T-cell (primary cell): ENCODE measurements around the gene ARV1. TPM values are rescaled to one million over a fixed set of nuclear protein-coding genes. Genes with fewer than 3 reads are reported as not detected.
"Not testable (repeated sequence)": the region's sequence is repeated elsewhere in the genome, so short reads cannot be mapped to it uniquely, and the experiment has no call there.

Experiments used
- ATAC-seq, 4 experiments: fragments of 200-7000 bp in 3 of 4; fragments of 150-1000 bp in 1 of 4; cut with Tn5 transposase; replicated peaks in 1 of 4; 1 replicate in 3 of 4; 2 replicates in 1 of 4; pipeline ENCODE4 v1.10.0; 2021; ENCODE audit warnings: moderate library complexity in 3 of 4, mild to moderate bottlenecking in 2 of 4, moderate number of reproducible peaks in 1 of 4
- CTCF ChIA-PET, 2 donors: fragments of 300-600 bp; sonication (Branson Sonifier 250); formaldehyde crosslinking; loops; one replicate each; lab custom pipeline; 2022; ENCODE audit warnings: antibody characterized with exemption in 2 of 2; lab: Charles Lee
- POLR2A ChIA-PET, 2 donors: fragments of 300-600 bp; sonication (Branson Sonifier 250); formaldehyde crosslinking; loops; one replicate each; lab custom pipeline; 2022; ENCODE audit warnings: antibody characterized with exemption in 2 of 2; lab: Charles Lee
- DNase-seq, 35 experiments: peaks; one replicate each; pipeline versions ENCODE4 v3.0.0 to v3.0.0-alpha.2; 2013 to 2023
- H3K27ac ChIP-seq: one replicate; pipeline ENCODE4 v1.5.1; 2013; ENCODE audit warnings: low read length
- H3K27me3 ChIP-seq, 2 experiments: replicated peaks in 1 of 2; 1 replicate in 1 of 2; 2 replicates in 1 of 2; pipeline versions ENCODE4 v1.6.1 to v1.7.0; 2013; ENCODE audit warnings: low read length in 1 of 2, mixed read lengths in 1 of 2; ENCODE audit not compliant: control insufficient read depth in 2 of 2, insufficient read depth in 2 of 2; ENCODE audit errors: extremely low read depth in 1 of 2
- H3K36me3 ChIP-seq, 2 donors: 1 replicate in 1 of 2; 2 replicates in 1 of 2; pipeline versions ENCODE4 v1.6.1 to v1.7.0; 2013; ENCODE audit warnings: low read length in 1 of 2; ENCODE audit not compliant: control insufficient read depth in 2 of 2, insufficient read depth in 1 of 2; ENCODE audit errors: extremely low read depth in 1 of 2
- H3K4me1 ChIP-seq, 2 experiments: 1 replicate in 1 of 2; 2 replicates in 1 of 2; pipeline versions ENCODE4 v1.6.1 to v1.7.0; 2013; ENCODE audit warnings: low read length in 2 of 2, mixed read lengths in 1 of 2; ENCODE audit not compliant: insufficient read depth in 2 of 2, control insufficient read depth in 1 of 2; ENCODE audit errors: extremely low read depth in 1 of 2
- H3K4me3 ChIP-seq, 2 donors: 1 replicate in 1 of 2; 2 replicates in 1 of 2; pipeline versions ENCODE4 v1.5.1 to v1.7.0; 2013; ENCODE audit warnings: mild to moderate bottlenecking in 2 of 2, low read length in 1 of 2, moderate library complexity in 1 of 2; ENCODE audit not compliant: control insufficient read depth in 1 of 2; ENCODE audit errors: extremely low read depth in 1 of 2
- H3K9me3 ChIP-seq: 2 replicates; pipeline ENCODE4 v1.7.0; 2013
- H3K27ac Mint-ChIP-seq, 2 donors: one replicate each; pipeline ENCODE4 v1.8.0; 2020 to 2021; ENCODE audit warnings: mild to moderate bottlenecking in 2 of 2, mixed read lengths in 2 of 2
- H3K27me3 Mint-ChIP-seq, 2 donors: one replicate each; pipeline ENCODE4 v1.8.0; 2021 to 2022; ENCODE audit warnings: mixed read lengths in 2 of 2
- H3K36me3 Mint-ChIP-seq: one replicate; pipeline ENCODE4 v1.8.0; 2021; ENCODE audit warnings: mixed read lengths
- H3K4me1 Mint-ChIP-seq, 3 donors: one replicate each; pipeline ENCODE4 v1.8.0; 2020 to 2022; ENCODE audit warnings: mixed read lengths in 3 of 3, mild to moderate bottlenecking in 1 of 3
- H3K4me3 Mint-ChIP-seq, 3 donors: one replicate each; pipeline ENCODE4 v1.8.0; 2020 to 2022; ENCODE audit warnings: mild to moderate bottlenecking in 3 of 3, mixed read lengths in 3 of 3, moderate library complexity in 3 of 3
- H3K9me3 Mint-ChIP-seq, 3 donors: one replicate each; pipeline ENCODE4 v1.8.0; 2020 to 2022; ENCODE audit warnings: mixed read lengths in 3 of 3
- WGBS: methylation state at CpG from one replicate; pipeline ENCODE4 v1.1.5; 2013; ENCODE audit warnings: missing lambda C conversion rate; ENCODE audit not compliant: insufficient coverage; 5-methylcytosine and 5-hydroxymethylcytosine counted together
- total RNA-seq, 35 experiments: library from RNA in 6 of 35; stranded (reverse) in 6 of 35; fragments of 120-200 nt in 1 of 35; gene quantifications; one replicate each; pipeline versions ENCODE4 v1.2.1 to v1.2.4 and lab custom pipeline; 2013 to 2026

The ARV1 gene
- total RNA-seq, 5 donors from 2014 or later (not counting 1 experiment from before 2014, with no cell fraction given), result 6.7 to 13.2 (median 10.0) TPM

- H3K4me1 Mint-ChIP-seq, result peaks cover 8 to 15% (median 8%) of the 10 kb centered on the region in 3 donors
- H3K4me3 ChIP-seq, H3K9me3 Mint-ChIP-seq, POLR2A ChIA-PET, H3K4me1 ChIP-seq, H3K36me3 ChIP-seq, H3K27ac ChIP-seq, H3K27me3 ChIP-seq, H3K9me3 ChIP-seq, H3K4me3 Mint-ChIP-seq, H3K27me3 Mint-ChIP-seq, DNase-seq, H3K27ac Mint-ChIP-seq, ATAC-seq, CTCF ChIA-PET: not testable (repeated sequence)
- 88% methylated on average over 5 of the region's 7 CpGs for WGBS
- peaks cover 15% of the 10 kb centered on the region for H3K36me3 Mint-ChIP-seq
Observed at GRCh38 chr1:231022543-231022942, 43.6 kb downstream of the ARV1 start.

- H3K27ac Mint-ChIP-seq, result no peak overlapping the region
- 95% methylated on average over 9 of the region's 9 CpGs for WGBS
Observed at GRCh38 chr1:231023150-231023549, 44.3 kb downstream of the ARV1 start.

GRCh38 chr1:231026576-231026975 lies 47.7 kb downstream of the ARV1 start:
- Histone ChIP-seq H3K9me3 (no peaks in the 10 kb centered on the region), H3K36me3 (no peaks in the 10 kb centered on the region), H3K4me1 (peaks cover 0 to 3% of the 10 kb centered on the region in 2 experiments), H3K4me3 (no peak overlapping the region), H3K27me3 (no peaks in the 10 kb centered on the region), H3K27ac (no peak overlapping the region)
- Mint-ChIP-seq H3K36me3 (peaks cover 3% of the 10 kb centered on the region), H3K27ac (no peak overlapping the region), H3K27me3 (no peaks in the 10 kb centered on the region), H3K9me3 (no peaks in the 10 kb centered on the region), H3K4me3 (no peak overlapping the region), H3K4me1 (peaks cover 5 to 15% (median 10%) of the 10 kb centered on the region in 3 donors)
- ATAC-seq (no peak), DNase-seq (no peak)
- CTCF ChIA-PET, result no interaction called here
- POLR2A ChIA-PET, result no interaction called here
- 92% methylated on average over 4 of the region's 6 CpGs for WGBS

More at GRCh38 chr1:231023150-231023549, 44.3 kb downstream of the ARV1 start:
- Mint-ChIP-seq H3K36me3 (peaks cover 14% of the 10 kb centered on the region), H3K27me3 (no peaks in the 10 kb centered on the region), H3K4me3 (no peak overlapping the region), H3K4me1 (peaks cover 8 to 20% (median 8%) of the 10 kb centered on the region in 3 donors), H3K9me3 (no peaks in the 10 kb centered on the region)
- H3K4me3 ChIP-seq, result no peak overlapping the region
- H3K4me1 ChIP-seq, result peaks cover 0 to 2% of the 10 kb centered on the region in 2 experiments
- H3K36me3 ChIP-seq, result no peaks in the 10 kb centered on the region
- H3K27ac ChIP-seq, result no peak overlapping the region
- no peaks in the 10 kb centered on the region for H3K27me3 ChIP-seq
- ChIA-PET POLR2A (no interaction called here), CTCF (no interaction called here)
- ATAC-seq, result no peak
- no peak for DNase-seq
- no peaks in the 10 kb centered on the region for H3K9me3 ChIP-seq

- H3K36me3 ChIP-seq, result no peaks in the 10 kb centered on the region
- WGBS, result 88% methylated on average over 19 of the region's 23 CpGs
- peaks cover 5 to 15% (median 10%) of the 10 kb centered on the region in 3 donors for H3K4me1 Mint-ChIP-seq
Observed at GRCh38 chr1:231027136-231027925, 48.4 kb downstream of the ARV1 start.

GRCh38 chr1:231027971-231028370 lies 49.1 kb downstream of the ARV1 start:
- WGBS, result 91% methylated on average over 4 of the region's 10 CpGs
- no peak for ATAC-seq
- H3K9me3 Mint-ChIP-seq, result no peaks in the 10 kb centered on the region

More at GRCh38 chr1:231027136-231027925, 48.4 kb downstream of the ARV1 start:
- Histone ChIP-seq H3K9me3 (no peaks in the 10 kb centered on the region), H3K27ac (no peak overlapping the region), H3K27me3 (no peaks in the 10 kb centered on the region), H3K4me1 (peaks cover 0 to 3% of the 10 kb centered on the region in 2 experiments), H3K4me3 (no peak overlapping the region)
- no peak overlapping the region for H3K4me3 Mint-ChIP-seq
- no peaks in the 10 kb centered on the region for H3K36me3 Mint-ChIP-seq
- H3K27ac Mint-ChIP-seq, result no peak overlapping the region
- H3K9me3 Mint-ChIP-seq, result no peaks in the 10 kb centered on the region
- POLR2A ChIA-PET, result no interaction called here
- CTCF ChIA-PET, result no interaction called here
- ATAC-seq (no peak), DNase-seq (no peak)
- no peaks in the 10 kb centered on the region for H3K27me3 Mint-ChIP-seq

GRCh38 chr1:231028682-231029081 lies 49.8 kb downstream of the ARV1 start:
- peak overlapping the region in 1 of 3 donors; percentile 20 for H3K4me3 Mint-ChIP-seq
- H3K27ac ChIP-seq, result no peak overlapping the region
- peaks cover 9 to 21% (median 14%) of the 10 kb centered on the region in 3 donors for H3K4me1 Mint-ChIP-seq
- H3K36me3 Mint-ChIP-seq, result no peaks in the 10 kb centered on the region
- H3K27me3 Mint-ChIP-seq, result no peaks in the 10 kb centered on the region
- POLR2A ChIA-PET, result no interaction called here
- H3K9me3 ChIP-seq, result no peaks in the 10 kb centered on the region
- DNase-seq, result no peak
- ATAC-seq, result no peak
- no peaks in the 10 kb centered on the region for H3K27me3 ChIP-seq
- H3K4me3 ChIP-seq, result no peak overlapping the region
- H3K9me3 Mint-ChIP-seq, result no peaks in the 10 kb centered on the region
- no peak overlapping the region for H3K27ac Mint-ChIP-seq
- H3K4me1 ChIP-seq, result peaks cover 0 to 3% of the 10 kb centered on the region in 2 experiments
- 73% methylated on average over 6 of the region's 7 CpGs for WGBS
- H3K36me3 ChIP-seq, result no peaks in the 10 kb centered on the region
- CTCF ChIA-PET, result no interaction called here

More at GRCh38 chr1:231027971-231028370, 49.1 kb downstream of the ARV1 start:
- no peak overlapping the region for H3K27ac ChIP-seq
- no peak overlapping the region for H3K4me3 ChIP-seq
- Mint-ChIP-seq H3K4me3 (no peak overlapping the region), H3K27me3 (no peaks in the 10 kb centered on the region), H3K27ac (no peak overlapping the region), H3K4me1 (peaks cover 8 to 20% (median 10%) of the 10 kb centered on the region in 3 donors), H3K36me3 (no peaks in the 10 kb centered on the region)
- no peaks in the 10 kb centered on the region for H3K36me3 ChIP-seq
- ChIA-PET POLR2A (no interaction called here), CTCF (interaction anchor here in 1 of 2 donors (0.6 kb wide), 1 partner anchor 117 kb away, joined by 3 read pairs; no protein-coding TSS in a partner anchor)
- H3K4me1 ChIP-seq, result peaks cover 0 to 3% of the 10 kb centered on the region in 2 experiments
- H3K9me3 ChIP-seq, result no peaks in the 10 kb centered on the region
- no peaks in the 10 kb centered on the region for H3K27me3 ChIP-seq
- DNase-seq, result no peak
